ENCODE measurements around the gene ACTN4.

ACTN4 gene

DNA sequence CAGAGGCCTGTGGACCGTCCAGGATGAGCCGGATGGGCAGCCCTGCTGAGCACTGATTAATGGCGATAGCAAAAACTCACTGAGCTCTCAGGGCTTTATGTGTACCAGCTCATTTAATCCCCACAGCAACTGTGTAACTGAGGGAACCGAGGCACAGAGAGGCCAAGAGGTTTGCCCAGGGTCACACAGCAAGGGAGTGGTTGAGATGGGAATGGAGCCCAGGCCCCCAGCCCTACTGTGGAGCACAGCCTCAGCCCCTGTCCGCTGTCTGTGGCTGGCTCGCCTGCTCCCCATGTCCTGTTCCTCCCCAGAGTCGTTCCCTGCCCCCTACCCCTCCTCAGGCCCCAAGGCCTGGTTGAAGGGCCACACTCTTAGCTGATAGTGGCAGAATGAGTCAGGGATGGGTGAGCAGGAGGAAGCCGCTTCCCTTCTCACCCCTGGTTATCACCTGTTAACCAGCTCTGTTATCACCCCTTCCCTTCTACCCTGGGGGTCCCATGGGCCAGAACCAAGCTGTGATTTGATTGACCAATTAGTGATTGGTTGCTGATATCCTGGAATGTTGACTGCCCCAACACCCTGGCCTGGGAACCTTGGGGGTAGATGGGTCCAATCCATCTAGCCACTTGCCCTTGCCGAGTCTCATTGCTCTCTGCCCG lies 75.6 kb downstream of the ACTN4 start:
- TF ChIP-seq CTCF (IDR thresholded peaks at IDR 0.05; ENCODE audit: low read depth, low read length): no peak
- no peak overlapping the region for H3K4me3 ChIP-seq (replicated peaks in 1 of 2; ENCODE audit: low read depth in 2 of 2, low read length in 2 of 2)
- DNase-seq (ENCODE audit: low read depth in 2 of 2): no peak

- no peak for TF ChIP-seq CTCF (IDR thresholded peaks at IDR 0.05; ENCODE audit: low read depth, low read length)
- no peak overlapping the region for H3K4me3 ChIP-seq (replicated peaks in 1 of 2; ENCODE audit: low read depth in 2 of 2, low read length in 2 of 2)
- DNase-seq (ENCODE audit: low read depth in 2 of 2): no peak
Measured at GRCh38 chr19:38723606-38723965, 76.1 kb downstream of the ACTN4 start.

DNA sequence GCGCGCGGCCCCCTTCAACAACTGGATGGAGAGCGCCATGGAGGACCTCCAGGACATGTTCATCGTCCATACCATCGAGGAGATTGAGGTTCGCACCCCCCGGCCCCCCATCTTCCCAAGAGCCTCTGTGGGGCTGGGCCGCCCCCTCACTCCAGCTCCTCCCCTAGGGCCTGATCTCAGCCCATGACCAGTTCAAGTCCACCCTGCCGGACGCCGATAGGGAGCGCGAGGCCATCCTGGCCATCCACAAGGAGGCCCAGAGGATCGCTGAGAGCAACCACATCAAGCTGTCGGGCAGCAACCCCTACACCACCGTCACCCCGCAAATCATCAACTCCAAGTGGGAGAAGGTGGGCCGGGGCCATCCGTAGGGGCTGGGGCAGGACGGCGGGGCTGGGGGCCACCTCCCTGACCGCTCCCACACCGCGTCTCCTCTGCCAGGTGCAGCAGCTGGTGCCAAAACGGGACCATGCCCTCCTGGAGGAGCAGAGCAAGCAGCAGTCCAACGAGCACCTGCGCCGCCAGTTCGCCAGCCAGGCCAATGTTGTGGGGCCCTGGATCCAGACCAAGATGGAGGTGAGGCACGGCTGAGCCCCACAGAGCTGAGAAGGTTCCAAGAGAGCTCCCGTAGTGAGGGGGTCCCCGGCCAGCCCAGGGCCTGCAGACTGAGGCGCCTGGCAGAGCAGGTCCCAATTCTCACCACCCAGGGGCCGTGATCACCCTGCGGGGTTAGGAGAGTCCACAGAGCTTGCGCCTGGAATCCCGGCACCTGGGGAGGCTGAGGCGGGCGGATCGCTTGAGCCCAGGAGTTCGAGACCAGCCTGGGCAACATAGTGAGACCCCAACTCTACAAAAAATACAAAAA lies 76.8 kb downstream of the ACTN4 start:
- DNase-seq (ENCODE audit: low read depth in 2 of 2): no peak
- no peak overlapping the region for H3K4me3 ChIP-seq (replicated peaks in 1 of 2; ENCODE audit: low read depth in 2 of 2, low read length in 2 of 2)
- no peak for TF ChIP-seq CTCF (IDR thresholded peaks at IDR 0.05; ENCODE audit: low read depth, low read length)

- no peak for DNase-seq (ENCODE audit: low read depth in 2 of 2)
- no peak overlapping the region for H3K4me3 ChIP-seq (replicated peaks in 1 of 2; ENCODE audit: low read depth in 2 of 2, low read length in 2 of 2)
- no peak for TF ChIP-seq CTCF (IDR thresholded peaks at IDR 0.05; ENCODE audit: low read depth, low read length)
Measured at GRCh38 chr19:38725469-38726283, 78.2 kb downstream of the ACTN4 start.

- no peak for TF ChIP-seq CTCF (IDR thresholded peaks at IDR 0.05; ENCODE audit: low read depth, low read length)
- no peak for DNase-seq (ENCODE audit: low read depth in 2 of 2)
- H3K4me3 ChIP-seq (replicated peaks in 1 of 2; ENCODE audit: low read depth in 2 of 2, low read length in 2 of 2): no peak overlapping the region
Measured at GRCh38 chr19:38726284-38726673, 78.8 kb downstream of the ACTN4 start.

- no peak for TF ChIP-seq CTCF (IDR thresholded peaks at IDR 0.05; ENCODE audit: low read depth, low read length)
- H3K4me3 ChIP-seq (replicated peaks in 1 of 2; ENCODE audit: low read depth in 2 of 2, low read length in 2 of 2): no peak overlapping the region
- no peak for DNase-seq (ENCODE audit: low read depth in 2 of 2)
Measured at GRCh38 chr19:38726761-38727301, 79.4 kb downstream of the ACTN4 start.

Measured in cardiac fibroblast (primary cell).